Sigmoid colon (tissue), 7 donors: Measurements from ENCODE around the gene SLC23A3. TPM values are rescaled to one million over a fixed set of nuclear protein-coding genes. Genes with fewer than 3 reads are reported as not detected.

Experiments
- DNase-seq: peaks from one replicate; pipeline ENCODE4 v3.0.0-alpha.2; 2019
- H3K27ac ChIP-seq, 4 donors: fragments of 200-600 bp; sonication (generic); one replicate each; pipeline ENCODE4 v1.5.1; 2016 to 2019; ENCODE audit warnings: mild to moderate bottlenecking in 1 of 4
- H3K27me3 ChIP-seq, 3 donors: fragments of 200-600 bp; sonication (generic); one replicate each; pipeline ENCODE4 v1.5.1; 2019; ENCODE audit warnings: mild to moderate bottlenecking in 1 of 3
- H3K36me3 ChIP-seq, 4 donors: fragments of 200-600 bp; sonication (generic); one replicate each; pipeline ENCODE4 v1.5.1; 2016 to 2019
- H3K4me1 ChIP-seq, 4 donors: fragments of 200-600 bp; sonication (generic); one replicate each; pipeline ENCODE4 v1.5.1; 2017 to 2019
- H3K4me3 ChIP-seq, 4 donors: fragments of 200-600 bp; sonication (generic); one replicate each; pipeline ENCODE4 v1.5.1; 2017 to 2019; ENCODE audit warnings: mild to moderate bottlenecking in 2 of 4, moderate library complexity in 1 of 4
- H3K9me3 ChIP-seq, 4 donors: fragments of 200-600 bp in 3 of 4; sonication (generic) in 3 of 4; one replicate each; pipeline versions ENCODE4 v1.5.1 to v1.6.1; 2013 to 2019
- EP300 ChIP-seq, 4 donors: sonication (generic); formaldehyde crosslinking; IDR thresholded peaks; one replicate each; pipeline ENCODE4 v1.6.1; 2017; ENCODE audit warnings: antibody characterized with exemption in 4 of 4
- POLR2A ChIP-seq, 2 donors: fragments of 450-650 bp; IDR thresholded peaks; one replicate each; pipeline ENCODE4 v1.6.1; 2016; ENCODE audit warnings: antibody characterized with exemption in 2 of 2, mild to moderate bottlenecking in 2 of 2, moderate library complexity in 2 of 2
- POLR2AphosphoS5 ChIP-seq, 4 donors: sonication (generic); formaldehyde crosslinking; IDR thresholded peaks; one replicate each; pipeline ENCODE4 v1.6.1; 2017; ENCODE audit warnings: antibody characterized with exemption in 4 of 4
- WGBS, 2 donors: extraction: QIAGEN DNeasy Blood & Tissue Kit; methylation state at CpG; one replicate each; pipeline ENCODE4 v1.1.7; 2013; 5-methylcytosine and 5-hydroxymethylcytosine counted together
- intact Hi-C: fragments of 100-400 bp; cut with DNase I; formaldehyde crosslinking; loops from one replicate; pipeline ENCODE4 v1.15.1; 2023
- polyA plus RNA-seq, 3 donors: library from polyadenylated mRNA; stranded (reverse); fragments of 200-250 nt; gene quantifications; one replicate each; pipeline ENCODE4 v1.2.3, GENCODE V29; 2013
- total RNA-seq, 4 donors: library from RNA; depleted of rRNA; stranded (reverse); fragments of >200 nt; gene quantifications; one replicate each; pipeline ENCODE4 v1.1.0, GENCODE V29; 2016
- TF ChIP-seq, protein P1 (sequence below), 4 experiments: fragments of 450-650 bp in 3 of 4; fragments of 200-600 bp in 1 of 4; IDR thresholded peaks; one replicate each; pipeline ENCODE4 v1.5.1; 2016 to 2019; ENCODE audit warnings: antibody characterized with exemption in 4 of 4, mild to moderate bottlenecking in 3 of 4, moderate library complexity in 2 of 4
- donor health status: healthy with polysubstance abuse.
- donor health status: Bipolar disorder and iron deficiency.
- donor health status: healthy.

The SLC23A3 gene
- total and polyA plus RNA-seq, 7 donors, result 0.14 to 6.5 (median 0.99) TPM

DNA sequence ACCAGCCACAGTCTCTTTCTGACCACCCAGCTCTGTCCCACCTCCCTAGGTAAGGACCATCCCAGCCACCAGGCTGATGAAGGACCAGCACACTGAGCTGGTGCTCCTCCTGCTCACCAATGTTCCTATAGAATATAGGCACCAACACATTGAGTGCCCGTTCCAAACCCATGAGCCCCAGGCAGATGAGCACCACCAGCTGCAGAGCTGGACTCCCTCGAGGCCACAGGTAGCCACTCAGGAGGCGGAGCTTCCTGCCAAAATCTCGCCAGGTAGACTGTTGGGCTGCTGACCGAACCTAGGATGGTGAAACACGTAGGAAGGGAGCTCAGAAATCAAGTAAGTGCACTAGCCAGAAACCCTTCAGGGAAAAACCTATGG is 46.7 kb upstream of the SLC23A3 start:
- H3K9me3 ChIP-seq, result no peaks in the 10 kb centered on the region
- 89 to 91% methylated on average over 6 of the region's 6 CpGs for WGBS, 2 donors
- H3K27ac ChIP-seq, result peak overlapping the region; percentile 84 to 98 (median 96)
- intact Hi-C loops, result loop anchor here (5.0 kb wide), 2 partner anchors 36 to 61 kb away; partner anchors contain the start of genes DNAJB2, TUBA4A and TUBA4B
- H3K36me3 ChIP-seq, result peaks cover 22 to 51% (median 49%) of the 10 kb centered on the region in 4 donors
- TF ChIP-seq EP300 (IDR thresholded peaks at IDR 0.05) (no peak), POLR2AphosphoS5 (IDR thresholded peaks at IDR 0.05) (no peak), POLR2A (IDR thresholded peaks at IDR 0.05) (no peak)
- TF ChIP-seq, protein P1, sequence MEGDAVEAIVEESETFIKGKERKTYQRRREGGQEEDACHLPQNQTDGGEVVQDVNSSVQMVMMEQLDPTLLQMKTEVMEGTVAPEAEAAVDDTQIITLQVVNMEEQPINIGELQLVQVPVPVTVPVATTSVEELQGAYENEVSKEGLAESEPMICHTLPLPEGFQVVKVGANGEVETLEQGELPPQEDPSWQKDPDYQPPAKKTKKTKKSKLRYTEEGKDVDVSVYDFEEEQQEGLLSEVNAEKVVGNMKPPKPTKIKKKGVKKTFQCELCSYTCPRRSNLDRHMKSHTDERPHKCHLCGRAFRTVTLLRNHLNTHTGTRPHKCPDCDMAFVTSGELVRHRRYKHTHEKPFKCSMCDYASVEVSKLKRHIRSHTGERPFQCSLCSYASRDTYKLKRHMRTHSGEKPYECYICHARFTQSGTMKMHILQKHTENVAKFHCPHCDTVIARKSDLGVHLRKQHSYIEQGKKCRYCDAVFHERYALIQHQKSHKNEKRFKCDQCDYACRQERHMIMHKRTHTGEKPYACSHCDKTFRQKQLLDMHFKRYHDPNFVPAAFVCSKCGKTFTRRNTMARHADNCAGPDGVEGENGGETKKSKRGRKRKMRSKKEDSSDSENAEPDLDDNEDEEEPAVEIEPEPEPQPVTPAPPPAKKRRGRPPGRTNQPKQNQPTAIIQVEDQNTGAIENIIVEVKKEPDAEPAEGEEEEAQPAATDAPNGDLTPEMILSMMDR (IDR thresholded peaks at IDR 0.05), result no peak
- H3K4me1 ChIP-seq, result peaks cover 0 to 37% (median 32%) of the 10 kb centered on the region in 4 donors
- H3K4me3 ChIP-seq, result no peak overlapping the region
- no peak for DNase-seq
- no peaks in the 10 kb centered on the region for H3K27me3 ChIP-seq

DNA sequence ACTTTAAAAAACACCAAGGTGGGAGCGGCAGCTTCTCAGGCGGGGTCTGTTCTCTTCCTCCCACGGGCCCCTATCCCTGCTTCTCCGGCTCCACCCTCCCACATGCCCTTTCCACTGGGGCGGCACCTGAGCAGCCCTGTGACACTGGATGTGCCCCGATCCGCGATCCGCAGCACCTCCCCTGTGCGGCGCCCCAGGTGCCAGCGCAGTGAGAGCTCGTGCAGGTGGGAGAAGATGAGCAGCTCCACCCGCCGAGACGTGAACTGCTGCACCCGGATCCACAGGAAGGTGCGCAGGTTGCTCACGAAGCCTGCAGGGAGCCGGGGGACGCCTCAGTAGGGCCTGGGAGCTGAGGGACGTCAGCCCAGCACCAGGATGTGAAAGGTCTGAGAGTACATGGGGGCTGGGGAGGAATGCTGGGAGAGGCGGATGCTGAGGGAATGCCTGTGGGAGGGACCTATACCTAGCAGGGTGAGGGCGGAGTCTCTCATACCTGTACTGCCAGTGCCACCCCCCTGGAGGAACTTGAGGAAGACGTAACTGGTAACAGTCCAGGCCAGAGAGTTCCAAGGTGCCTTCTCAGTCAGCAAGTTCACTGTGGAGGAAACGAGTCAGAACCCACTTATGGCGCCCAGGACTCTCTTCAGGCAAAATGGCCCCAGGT is 46.2 kb upstream of the SLC23A3 start:
- H3K27ac ChIP-seq, result peak overlapping the region in 2 of 4 donors; percentile 96 to 97
- peaks cover 17 to 46% (median 44%) of the 10 kb centered on the region in 4 donors for H3K36me3 ChIP-seq
- 93 to 95% methylated on average over 27 of the region's 27 CpGs for WGBS, 2 donors
- no peaks in the 10 kb centered on the region for H3K27me3 ChIP-seq
- H3K4me3 ChIP-seq, result no peak overlapping the region
- intact Hi-C loops, result loop anchor here (5.0 kb wide), 2 partner anchors 36 to 61 kb away; partner anchors contain the start of genes DNAJB2, TUBA4A and TUBA4B
- TF ChIP-seq POLR2AphosphoS5 (IDR thresholded peaks at IDR 0.05) (no peak), POLR2A (IDR thresholded peaks at IDR 0.05) (no peak), EP300 (IDR thresholded peaks at IDR 0.05) (no peak)
- TF ChIP-seq, protein P1 (IDR thresholded peaks at IDR 0.05), result no peak
- no peak for DNase-seq
- H3K9me3 ChIP-seq, result no peaks in the 10 kb centered on the region
- peaks cover 0 to 37% (median 32%) of the 10 kb centered on the region in 4 donors for H3K4me1 ChIP-seq

DNA sequence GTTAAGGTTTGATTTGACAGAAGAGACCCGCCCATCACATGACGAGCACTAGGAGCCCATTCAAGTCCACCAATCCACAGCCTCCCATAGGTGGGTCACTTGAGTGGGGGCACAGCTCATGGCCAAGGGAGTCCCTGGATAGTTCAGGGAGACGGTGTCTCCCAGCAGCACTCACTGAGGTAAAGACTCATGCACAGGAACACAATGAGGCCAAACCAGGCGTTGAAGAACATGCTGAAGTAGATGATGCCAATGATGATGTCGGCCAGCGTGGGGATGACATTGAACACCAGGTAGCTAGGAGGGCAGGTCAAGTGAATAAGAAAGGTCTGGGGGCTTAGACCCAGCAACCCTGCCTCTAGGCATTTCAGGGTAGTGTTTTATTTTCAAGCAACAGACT is 45.0 kb upstream of the SLC23A3 start:
- Histone ChIP-seq H3K9me3 (no peaks in the 10 kb centered on the region), H3K4me3 (no peak overlapping the region), H3K27me3 (no peaks in the 10 kb centered on the region), H3K4me1 (peaks cover 0 to 32% (median 28%) of the 10 kb centered on the region in 4 donors), H3K27ac (no peak overlapping the region), H3K36me3 (peaks cover 9 to 43% (median 39%) of the 10 kb centered on the region in 4 donors)
- peak; percentile 44 for DNase-seq
- intact Hi-C loops, result loop anchor here (5.0 kb wide), 2 partner anchors 38 to 63 kb away; partner anchors contain the start of genes DNAJB2, TUBA4A and TUBA4B
- 94 to 95% methylated on average over 6 of the region's 6 CpGs for WGBS, 2 donors
- TF ChIP-seq, protein P1 (IDR thresholded peaks at IDR 0.05), result no peak
- TF ChIP-seq POLR2A (IDR thresholded peaks at IDR 0.05) (no peak), EP300 (IDR thresholded peaks at IDR 0.05) (no peak), POLR2AphosphoS5 (IDR thresholded peaks at IDR 0.05) (no peak)

DNA sequence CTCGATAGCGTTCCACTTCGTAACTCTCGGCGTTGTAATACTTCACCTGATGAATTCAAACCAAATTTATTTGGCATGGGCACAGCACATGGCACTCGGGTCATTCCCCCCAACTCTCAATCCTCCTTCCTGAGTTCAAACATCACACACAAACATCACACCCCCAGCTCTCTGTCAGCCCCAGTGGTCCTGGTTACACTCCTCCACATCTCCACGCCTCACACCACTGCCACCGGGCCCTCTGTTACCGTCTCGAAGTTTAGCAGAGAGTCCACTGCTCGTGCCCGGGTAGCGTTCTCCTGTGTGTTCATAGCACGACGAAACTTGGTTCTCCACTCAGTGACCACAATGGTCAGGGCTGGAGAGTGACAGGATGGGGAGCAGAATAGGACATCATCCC is 44.3 kb upstream of the SLC23A3 start:
- H3K4me1 ChIP-seq, result peaks cover 0 to 26% (median 21%) of the 10 kb centered on the region in 4 donors
- H3K27ac ChIP-seq, result no peak overlapping the region
- no peak overlapping the region for H3K4me3 ChIP-seq
- no peaks in the 10 kb centered on the region for H3K9me3 ChIP-seq
- peaks cover 9 to 48% (median 41%) of the 10 kb centered on the region in 4 donors for H3K36me3 ChIP-seq
- peak; percentile 46 for DNase-seq
- TF ChIP-seq POLR2A (IDR thresholded peaks at IDR 0.05), result no peak
- TF ChIP-seq EP300 (IDR thresholded peaks at IDR 0.05), result no peak
- no peak for TF ChIP-seq POLR2AphosphoS5 (IDR thresholded peaks at IDR 0.05)
- TF ChIP-seq, protein P1 (IDR thresholded peaks at IDR 0.05), result no peak
- H3K27me3 ChIP-seq, result no peaks in the 10 kb centered on the region
- WGBS, 2 donors, result 97 to 98% methylated on average over 15 of the region's 15 CpGs
- intact Hi-C loops, result no loop called here
